Testis (tissue), 2 donors: ENCODE data around the gene GPR42.

ENCODE experiments used
- POLR2A ChIP-seq: fragments of 450-650 bp; IDR thresholded peaks from one replicate; pipeline ENCODE4 v1.6.1; 2017; ENCODE audit warnings: antibody characterized with exemption, mild to moderate bottlenecking, moderate library complexity
- TF ChIP-seq, protein P1 (sequence below), 3 experiments: fragments of 450-650 bp in 2 of 3; fragments of 200-600 bp in 1 of 3; sonication (generic) in 1 of 3; IDR thresholded peaks; one replicate each; pipeline ENCODE4 v1.5.1; 2016 to 2019; ENCODE audit warnings: antibody characterized with exemption in 3 of 3, mild to moderate bottlenecking in 2 of 3, moderate library complexity in 1 of 3

DNA sequence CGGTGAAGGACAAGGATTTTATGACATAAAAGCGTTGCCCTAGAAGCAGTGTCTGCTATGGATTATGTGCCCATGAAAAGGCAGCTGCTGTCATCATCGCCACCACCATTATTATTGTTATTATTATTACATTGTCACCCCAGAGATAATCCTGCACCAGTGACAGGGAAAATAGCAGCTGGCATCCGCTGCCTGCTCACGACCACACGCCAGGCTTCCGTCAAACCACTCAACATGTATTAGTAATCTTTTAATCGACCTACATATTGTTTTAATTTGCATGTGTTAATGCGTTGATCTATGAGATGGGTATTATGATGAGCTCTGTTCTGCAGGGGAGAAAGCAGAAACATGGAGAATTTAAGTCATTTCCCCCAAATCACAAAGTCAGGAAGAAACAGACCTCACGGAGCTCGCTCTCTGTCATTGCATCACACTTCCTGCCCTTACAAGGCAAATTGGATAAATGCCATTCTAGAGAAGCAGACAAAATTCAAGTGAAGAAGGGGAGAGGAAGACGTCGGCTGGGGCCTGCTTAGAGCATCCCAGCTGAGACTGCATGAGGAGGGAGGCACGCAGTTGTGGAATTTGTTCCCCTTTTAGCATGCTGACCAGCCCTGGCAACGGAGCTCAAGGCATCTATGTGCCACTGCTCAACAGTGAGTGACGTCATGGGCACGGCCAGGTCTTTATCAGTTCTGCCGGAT lies 12.8 kb upstream of the GPR42 start, which contains the start of gene FFAR3:
- TF ChIP-seq POLR2A, result no peak
- TF ChIP-seq, protein P1, sequence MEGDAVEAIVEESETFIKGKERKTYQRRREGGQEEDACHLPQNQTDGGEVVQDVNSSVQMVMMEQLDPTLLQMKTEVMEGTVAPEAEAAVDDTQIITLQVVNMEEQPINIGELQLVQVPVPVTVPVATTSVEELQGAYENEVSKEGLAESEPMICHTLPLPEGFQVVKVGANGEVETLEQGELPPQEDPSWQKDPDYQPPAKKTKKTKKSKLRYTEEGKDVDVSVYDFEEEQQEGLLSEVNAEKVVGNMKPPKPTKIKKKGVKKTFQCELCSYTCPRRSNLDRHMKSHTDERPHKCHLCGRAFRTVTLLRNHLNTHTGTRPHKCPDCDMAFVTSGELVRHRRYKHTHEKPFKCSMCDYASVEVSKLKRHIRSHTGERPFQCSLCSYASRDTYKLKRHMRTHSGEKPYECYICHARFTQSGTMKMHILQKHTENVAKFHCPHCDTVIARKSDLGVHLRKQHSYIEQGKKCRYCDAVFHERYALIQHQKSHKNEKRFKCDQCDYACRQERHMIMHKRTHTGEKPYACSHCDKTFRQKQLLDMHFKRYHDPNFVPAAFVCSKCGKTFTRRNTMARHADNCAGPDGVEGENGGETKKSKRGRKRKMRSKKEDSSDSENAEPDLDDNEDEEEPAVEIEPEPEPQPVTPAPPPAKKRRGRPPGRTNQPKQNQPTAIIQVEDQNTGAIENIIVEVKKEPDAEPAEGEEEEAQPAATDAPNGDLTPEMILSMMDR (IDR thresholded peaks at IDR 0.05), result no peak
